Measurements from ENCODE around the gene PRRC2C.

- TF ChIP-seq EP300 (IDR thresholded peaks at IDR 0.05; ENCODE audit: borderline replicate concordance) = no peak
- TF ChIP-seq TAF1 (IDR thresholded peaks at IDR 0.05; ENCODE audit: low read depth) = no peak
- TF ChIP-seq MAX (IDR thresholded peaks at IDR 0.05) = no peak
- no peak for TF ChIP-seq EGR1 (IDR thresholded peaks at IDR 0.05)
- no peak for TF ChIP-seq TCF12 (IDR thresholded peaks at IDR 0.05; ENCODE audit: low read depth)
- no peak for TF ChIP-seq FOXM1 (IDR thresholded peaks at IDR 0.05; ENCODE audit: borderline replicate concordance, low read depth)
- TF ChIP-seq NFIC (IDR thresholded peaks at IDR 0.05) = no peak
- no peak for TF ChIP-seq REST (IDR thresholded peaks at IDR 0.05; ENCODE audit: low read depth)
- no peak for TF ChIP-seq TEAD4 (IDR thresholded peaks at IDR 0.05)
- TF ChIP-seq CEBPB (IDR thresholded peaks at IDR 0.05) = no peak
- no peak for TF ChIP-seq CREB1 (IDR thresholded peaks at IDR 0.05; ENCODE audit: low read depth)
Measured at GRCh38 chr1:171457412-171457811, 27.9 kb upstream of the PRRC2C start.
